Measurements from ENCODE around the gene MAPT.

Gene MAPT

DNA sequence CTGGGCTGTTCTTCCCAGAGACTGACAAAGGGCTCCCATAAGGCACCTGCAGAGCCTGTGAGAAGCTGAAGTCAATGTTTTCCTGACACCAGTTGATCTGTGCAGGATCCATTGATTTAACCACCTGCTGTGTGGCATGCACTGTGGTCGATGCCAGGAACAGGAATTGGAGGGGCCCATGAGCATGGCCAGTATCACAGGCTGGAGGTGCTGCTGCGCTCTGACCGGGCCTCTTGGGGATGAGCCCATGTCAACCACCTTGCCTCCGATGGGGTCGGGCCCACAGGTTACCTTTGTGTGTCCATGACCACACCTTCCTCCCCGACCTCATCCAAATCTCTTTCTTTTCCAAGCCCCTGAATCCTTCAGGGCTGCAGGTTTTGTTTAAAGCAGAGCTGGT is 86.5 kb downstream of the MAPT start:
- no peak for ATAC-seq
- TF ChIP-seq BACH2 (CRISPR knock-in tag; IDR thresholded peaks at IDR 0.05; ENCODE audit: borderline replicate concordance): no peak

DNA sequence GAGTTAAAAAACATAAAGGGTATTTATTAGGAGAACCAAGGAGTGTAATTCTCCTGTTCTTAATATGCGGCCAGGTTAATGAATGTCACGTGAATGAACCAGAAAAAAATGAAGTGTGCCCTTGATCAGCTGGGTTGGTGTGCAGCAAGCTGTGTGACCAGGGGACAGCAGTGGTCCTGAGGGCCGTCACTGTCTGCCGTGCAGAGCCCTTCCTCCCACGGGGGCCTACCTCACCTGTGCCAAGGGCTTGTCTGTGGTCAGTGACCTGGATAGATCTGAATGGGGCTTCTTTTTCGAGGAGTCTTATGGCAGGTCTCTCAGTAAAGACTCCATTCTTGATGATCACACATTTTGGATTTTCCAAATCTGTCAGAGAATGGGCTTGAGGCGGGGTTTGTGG is 87.0 kb downstream of the MAPT start:
- ATAC-seq: no peak

DNA sequence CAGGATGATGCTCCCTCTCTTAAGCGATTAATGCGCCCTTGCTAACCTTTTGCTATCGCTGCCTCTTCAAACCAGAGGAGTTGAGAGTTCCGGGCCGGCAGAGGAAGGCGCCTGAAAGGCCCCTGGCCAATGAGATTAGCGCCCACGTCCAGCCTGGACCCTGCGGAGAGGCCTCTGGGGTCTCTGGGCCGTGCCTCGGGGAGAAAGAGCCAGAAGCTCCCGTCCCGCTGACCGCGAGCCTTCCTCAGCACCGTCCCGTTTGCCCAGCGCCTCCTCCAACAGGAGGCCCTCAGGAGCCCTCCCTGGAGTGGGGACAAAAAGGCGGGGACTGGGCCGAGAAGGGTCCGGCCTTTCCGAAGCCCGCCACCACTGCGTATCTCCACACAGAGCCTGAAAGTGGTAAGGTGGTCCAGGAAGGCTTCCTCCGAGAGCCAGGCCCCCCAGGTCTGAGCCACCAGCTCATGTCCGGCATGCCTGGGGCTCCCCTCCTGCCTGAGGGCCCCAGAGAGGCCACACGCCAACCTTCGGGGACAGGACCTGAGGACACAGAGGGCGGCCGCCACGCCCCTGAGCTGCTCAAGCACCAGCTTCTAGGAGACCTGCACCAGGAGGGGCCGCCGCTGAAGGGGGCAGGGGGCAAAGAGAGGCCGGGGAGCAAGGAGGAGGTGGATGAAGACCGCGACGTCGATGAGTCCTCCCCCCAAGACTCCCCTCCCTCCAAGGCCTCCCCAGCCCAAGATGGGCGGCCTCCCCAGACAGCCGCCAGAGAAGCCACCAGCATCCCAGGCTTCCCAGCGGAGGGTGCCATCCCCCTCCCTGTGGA is 88.6 kb downstream of the MAPT start:
- no peak for ATAC-seq
- no peak for TF ChIP-seq ZNF70 (CRISPR knock-in tag; IDR thresholded peaks at IDR 0.05)

More for the DNA sequence above, 87.0 kb downstream of the MAPT start:
- TF ChIP-seq ZFP30 (CRISPR knock-in tag; IDR thresholded peaks at IDR 0.05): no peak
- TF ChIP-seq ZNF70 (CRISPR knock-in tag; IDR thresholded peaks at IDR 0.05): no peak
- no peak for TF ChIP-seq TOX (CRISPR knock-in tag; IDR thresholded peaks at IDR 0.05; ENCODE audit: borderline replicate concordance)
- TF ChIP-seq GLIS3 (CRISPR knock-in tag; IDR thresholded peaks at IDR 0.05): no peak
- TF ChIP-seq, protein P1, sequence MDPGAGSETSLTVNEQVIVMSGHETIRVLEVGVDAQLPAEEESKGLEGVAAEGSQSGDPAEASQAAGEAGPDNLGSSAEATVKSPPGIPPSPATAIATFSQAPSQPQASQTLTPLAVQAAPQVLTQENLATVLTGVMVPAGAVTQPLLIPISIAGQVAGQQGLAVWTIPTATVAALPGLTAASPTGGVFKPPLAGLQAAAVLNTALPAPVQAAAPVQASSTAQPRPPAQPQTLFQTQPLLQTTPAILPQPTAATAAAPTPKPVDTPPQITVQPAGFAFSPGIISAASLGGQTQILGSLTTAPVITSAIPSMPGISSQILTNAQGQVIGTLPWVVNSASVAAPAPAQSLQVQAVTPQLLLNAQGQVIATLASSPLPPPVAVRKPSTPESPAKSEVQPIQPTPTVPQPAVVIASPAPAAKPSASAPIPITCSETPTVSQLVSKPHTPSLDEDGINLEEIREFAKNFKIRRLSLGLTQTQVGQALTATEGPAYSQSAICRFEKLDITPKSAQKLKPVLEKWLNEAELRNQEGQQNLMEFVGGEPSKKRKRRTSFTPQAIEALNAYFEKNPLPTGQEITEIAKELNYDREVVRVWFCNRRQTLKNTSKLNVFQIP (CRISPR knock-in tag; IDR thresholded peaks at IDR 0.05; ENCODE audit: borderline replicate concordance, low read depth): no peak
- TF ChIP-seq, protein P2, sequence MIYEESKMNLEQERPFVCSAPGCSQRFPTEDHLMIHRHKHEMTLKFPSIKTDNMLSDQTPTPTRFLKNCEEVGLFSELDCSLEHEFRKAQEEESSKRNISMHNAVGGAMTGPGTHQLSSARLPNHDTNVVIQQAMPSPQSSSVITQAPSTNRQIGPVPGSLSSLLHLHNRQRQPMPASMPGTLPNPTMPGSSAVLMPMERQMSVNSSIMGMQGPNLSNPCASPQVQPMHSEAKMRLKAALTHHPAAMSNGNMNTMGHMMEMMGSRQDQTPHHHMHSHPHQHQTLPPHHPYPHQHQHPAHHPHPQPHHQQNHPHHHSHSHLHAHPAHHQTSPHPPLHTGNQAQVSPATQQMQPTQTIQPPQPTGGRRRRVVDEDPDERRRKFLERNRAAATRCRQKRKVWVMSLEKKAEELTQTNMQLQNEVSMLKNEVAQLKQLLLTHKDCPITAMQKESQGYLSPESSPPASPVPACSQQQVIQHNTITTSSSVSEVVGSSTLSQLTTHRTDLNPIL (CRISPR knock-in tag; IDR thresholded peaks at IDR 0.05; ENCODE audit: low read depth): no peak
- no peak for TF ChIP-seq RARB (CRISPR knock-in tag; IDR thresholded peaks at IDR 0.05)

DNA sequence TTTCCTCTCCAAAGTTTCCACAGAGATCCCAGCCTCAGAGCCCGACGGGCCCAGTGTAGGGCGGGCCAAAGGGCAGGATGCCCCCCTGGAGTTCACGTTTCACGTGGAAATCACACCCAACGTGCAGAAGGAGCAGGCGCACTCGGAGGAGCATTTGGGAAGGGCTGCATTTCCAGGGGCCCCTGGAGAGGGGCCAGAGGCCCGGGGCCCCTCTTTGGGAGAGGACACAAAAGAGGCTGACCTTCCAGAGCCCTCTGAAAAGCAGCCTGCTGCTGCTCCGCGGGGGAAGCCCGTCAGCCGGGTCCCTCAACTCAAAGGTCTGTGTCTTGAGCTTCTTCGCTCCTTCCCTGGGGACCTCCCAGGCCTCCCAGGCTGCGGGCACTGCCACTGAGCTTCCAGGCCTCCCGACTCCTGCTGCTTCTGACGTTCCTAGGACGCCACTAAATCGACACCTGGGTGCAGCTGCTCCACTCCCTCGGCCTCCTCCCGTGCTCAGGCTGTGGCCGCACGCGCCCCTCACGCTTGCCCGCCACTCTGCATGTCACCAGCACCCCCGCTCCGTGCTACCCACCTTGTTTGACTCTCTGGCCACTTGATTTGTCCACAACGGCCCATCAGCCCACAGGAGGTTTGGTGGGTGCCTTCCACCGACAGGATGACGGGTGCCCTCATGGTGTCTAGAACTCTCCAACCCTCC is 89.4 kb downstream of the MAPT start:
- ATAC-seq: no peak
- TF ChIP-seq, protein P1 (CRISPR knock-in tag; IDR thresholded peaks at IDR 0.05; ENCODE audit: borderline replicate concordance, low read depth): no peak
- TF ChIP-seq ZFP3 (CRISPR knock-in tag; IDR thresholded peaks at IDR 0.05) (no peak), ZFP30 (CRISPR knock-in tag; IDR thresholded peaks at IDR 0.05) (no peak), BACH2 (CRISPR knock-in tag; IDR thresholded peaks at IDR 0.05; ENCODE audit: borderline replicate concordance) (no peak), ZNF8 (CRISPR knock-in tag; IDR thresholded peaks at IDR 0.05) (no peak)

DNA sequence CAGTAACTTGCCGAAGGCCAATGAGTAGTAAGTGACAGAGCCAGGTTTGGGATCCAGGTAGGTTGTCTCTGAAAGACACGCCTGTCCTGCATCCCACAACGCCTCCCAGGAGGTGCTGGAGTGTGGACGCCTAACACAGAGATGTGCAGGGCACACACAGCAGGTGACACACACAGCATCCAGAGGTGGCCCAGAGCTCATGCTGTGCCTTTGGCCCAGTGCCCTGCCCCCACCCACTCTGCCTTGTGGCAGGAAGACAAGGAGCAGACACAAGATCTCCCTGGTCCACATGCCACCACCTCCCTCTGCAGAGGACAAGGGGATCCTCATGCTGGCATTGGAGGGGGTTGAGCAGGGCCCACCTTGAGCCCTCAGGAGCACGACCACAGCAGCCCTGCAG is 90.0 kb downstream of the MAPT start:
- TF ChIP-seq ZFP3 (CRISPR knock-in tag; IDR thresholded peaks at IDR 0.05): no peak
- TF ChIP-seq, protein P3, sequence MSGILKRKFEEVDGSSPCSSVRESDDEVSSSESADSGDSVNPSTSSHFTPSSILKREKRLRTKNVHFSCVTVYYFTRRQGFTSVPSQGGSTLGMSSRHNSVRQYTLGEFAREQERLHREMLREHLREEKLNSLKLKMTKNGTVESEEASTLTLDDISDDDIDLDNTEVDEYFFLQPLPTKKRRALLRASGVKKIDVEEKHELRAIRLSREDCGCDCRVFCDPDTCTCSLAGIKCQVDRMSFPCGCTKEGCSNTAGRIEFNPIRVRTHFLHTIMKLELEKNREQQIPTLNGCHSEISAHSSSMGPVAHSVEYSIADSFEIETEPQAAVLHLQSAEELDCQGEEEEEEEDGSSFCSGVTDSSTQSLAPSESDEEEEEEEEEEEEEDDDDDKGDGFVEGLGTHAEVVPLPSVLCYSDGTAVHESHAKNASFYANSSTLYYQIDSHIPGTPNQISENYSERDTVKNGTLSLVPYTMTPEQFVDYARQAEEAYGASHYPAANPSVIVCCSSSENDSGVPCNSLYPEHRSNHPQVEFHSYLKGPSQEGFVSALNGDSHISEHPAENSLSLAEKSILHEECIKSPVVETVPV (CRISPR knock-in tag; IDR thresholded peaks at IDR 0.05): no peak
- TF ChIP-seq ISL1 (CRISPR knock-in tag; IDR thresholded peaks at IDR 0.05): no peak
- TF ChIP-seq, protein P4, sequence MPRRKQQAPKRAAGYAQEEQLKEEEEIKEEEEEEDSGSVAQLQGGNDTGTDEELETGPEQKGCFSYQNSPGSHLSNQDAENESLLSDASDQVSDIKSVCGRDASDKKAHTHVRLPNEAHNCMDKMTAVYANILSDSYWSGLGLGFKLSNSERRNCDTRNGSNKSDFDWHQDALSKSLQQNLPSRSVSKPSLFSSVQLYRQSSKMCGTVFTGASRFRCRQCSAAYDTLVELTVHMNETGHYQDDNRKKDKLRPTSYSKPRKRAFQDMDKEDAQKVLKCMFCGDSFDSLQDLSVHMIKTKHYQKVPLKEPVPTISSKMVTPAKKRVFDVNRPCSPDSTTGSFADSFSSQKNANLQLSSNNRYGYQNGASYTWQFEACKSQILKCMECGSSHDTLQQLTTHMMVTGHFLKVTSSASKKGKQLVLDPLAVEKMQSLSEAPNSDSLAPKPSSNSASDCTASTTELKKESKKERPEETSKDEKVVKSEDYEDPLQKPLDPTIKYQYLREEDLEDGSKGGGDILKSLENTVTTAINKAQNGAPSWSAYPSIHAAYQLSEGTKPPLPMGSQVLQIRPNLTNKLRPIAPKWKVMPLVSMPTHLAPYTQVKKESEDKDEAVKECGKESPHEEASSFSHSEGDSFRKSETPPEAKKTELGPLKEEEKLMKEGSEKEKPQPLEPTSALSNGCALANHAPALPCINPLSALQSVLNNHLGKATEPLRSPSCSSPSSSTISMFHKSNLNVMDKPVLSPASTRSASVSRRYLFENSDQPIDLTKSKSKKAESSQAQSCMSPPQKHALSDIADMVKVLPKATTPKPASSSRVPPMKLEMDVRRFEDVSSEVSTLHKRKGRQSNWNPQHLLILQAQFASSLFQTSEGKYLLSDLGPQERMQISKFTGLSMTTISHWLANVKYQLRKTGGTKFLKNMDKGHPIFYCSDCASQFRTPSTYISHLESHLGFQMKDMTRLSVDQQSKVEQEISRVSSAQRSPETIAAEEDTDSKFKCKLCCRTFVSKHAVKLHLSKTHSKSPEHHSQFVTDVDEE (CRISPR knock-in tag; IDR thresholded peaks at IDR 0.05): no peak
- TF ChIP-seq TCF4 (CRISPR knock-in tag; IDR thresholded peaks at IDR 0.05; ENCODE audit: borderline replicate concordance): no peak
- no peak for TF ChIP-seq SNAI2 (CRISPR knock-in tag; IDR thresholded peaks at IDR 0.05)
- TF ChIP-seq ZFP30 (CRISPR knock-in tag; IDR thresholded peaks at IDR 0.05): no peak
- TF ChIP-seq, protein P5, sequence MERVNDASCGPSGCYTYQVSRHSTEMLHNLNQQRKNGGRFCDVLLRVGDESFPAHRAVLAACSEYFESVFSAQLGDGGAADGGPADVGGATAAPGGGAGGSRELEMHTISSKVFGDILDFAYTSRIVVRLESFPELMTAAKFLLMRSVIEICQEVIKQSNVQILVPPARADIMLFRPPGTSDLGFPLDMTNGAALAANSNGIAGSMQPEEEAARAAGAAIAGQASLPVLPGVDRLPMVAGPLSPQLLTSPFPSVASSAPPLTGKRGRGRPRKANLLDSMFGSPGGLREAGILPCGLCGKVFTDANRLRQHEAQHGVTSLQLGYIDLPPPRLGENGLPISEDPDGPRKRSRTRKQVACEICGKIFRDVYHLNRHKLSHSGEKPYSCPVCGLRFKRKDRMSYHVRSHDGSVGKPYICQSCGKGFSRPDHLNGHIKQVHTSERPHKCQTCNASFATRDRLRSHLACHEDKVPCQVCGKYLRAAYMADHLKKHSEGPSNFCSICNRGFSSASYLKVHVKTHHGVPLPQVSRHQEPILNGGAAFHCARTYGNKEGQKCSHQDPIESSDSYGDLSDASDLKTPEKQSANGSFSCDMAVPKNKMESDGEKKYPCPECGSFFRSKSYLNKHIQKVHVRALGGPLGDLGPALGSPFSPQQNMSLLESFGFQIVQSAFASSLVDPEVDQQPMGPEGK (CRISPR knock-in tag; IDR thresholded peaks at IDR 0.05; ENCODE audit: borderline replicate concordance): no peak
- TF ChIP-seq OSR1 (CRISPR knock-in tag; IDR thresholded peaks at IDR 0.05): no peak

More for the DNA sequence above, 90.0 kb downstream of the MAPT start:
- ATAC-seq: no peak

Data from SK-N-SH treated with all-trans-retinoic acid at 6 μM for 48 hours (cell line).